Fibroblast of lung (primary cell): ENCODE results near the gene GRIN1.

Experiments
- CTCF ChIP-seq, 2 donors: IDR thresholded peaks in 1 of 2; conservative IDR thresholded peaks in 1 of 2; 1 replicate in 1 of 2; 2 replicates in 1 of 2; pipeline ENCODE4 v1.5.1; 2011 to 2012; ENCODE audit warnings: low read length in 2 of 2, control low read depth in 1 of 2, inconsistent platforms in 1 of 2, low read depth in 1 of 2, mild to moderate bottlenecking in 1 of 2
- EZH2 ChIP-seq: IDR thresholded peaks from 2 replicates; pipeline ENCODE4 v1.5.1; 2012; ENCODE audit warnings: low read length, control low read depth, mild to moderate bottlenecking; ENCODE audit errors: missing control alignments

GRCh38 chr9:137140151-137141012, 1.4 kb downstream of the GRIN1 start:
- no peak for TF ChIP-seq CTCF (conservative IDR thresholded peaks at IDR 0.05 in 1 of 2, IDR thresholded peaks at IDR 0.05 in 1 of 2; ENCODE audit: low read depth in 1 of 2, low read length in 2 of 2)
- no peak for TF ChIP-seq EZH2
